Measurements from ENCODE around the gene ARL14.

Gene ARL14

GRCh38 chr3:160648701-160649100 is 28.3 kb upstream of the ARL14 start:
- FAIRE-seq: no peak

GRCh38 chr3:160649596-160649995 is 27.4 kb upstream of the ARL14 start:
- DNase-seq (ENCODE audit: insufficient read length, low spot score) (no peak), FAIRE-seq (no peak)
- TF ChIP-seq TAF1 (IDR thresholded peaks at IDR 0.05; ENCODE audit: low read depth, low read length) (no peak), POLR2AphosphoS5 (IDR thresholded peaks at IDR 0.05; ENCODE audit: low read depth, low read length) (no peak), POLR2A (IDR thresholded peaks at IDR 0.05; ENCODE audit: low read depth, low read length) (no peak), POU2F2 (IDR thresholded peaks at IDR 0.05; ENCODE audit: low read depth, low read length) (no peak), PAX5 (IDR thresholded peaks at IDR 0.05; ENCODE audit: insufficient read depth, low read length, severe bottlenecking) (no peak), SPI1 (IDR thresholded peaks at IDR 0.05; ENCODE audit: low read depth, low read length) (no peak)

More at GRCh38 chr3:160648701-160649100, 28.3 kb upstream of the ARL14 start:
- TF ChIP-seq SPI1 (IDR thresholded peaks at IDR 0.05; ENCODE audit: low read depth, low read length) (no peak), PAX5 (IDR thresholded peaks at IDR 0.05; ENCODE audit: insufficient read depth, low read length, severe bottlenecking) (no peak), POLR2A (IDR thresholded peaks at IDR 0.05; ENCODE audit: low read depth, low read length) (no peak), POLR2AphosphoS5 (IDR thresholded peaks at IDR 0.05; ENCODE audit: low read depth, low read length) (no peak), POU2F2 (IDR thresholded peaks at IDR 0.05; ENCODE audit: low read depth, low read length) (no peak), TAF1 (IDR thresholded peaks at IDR 0.05; ENCODE audit: low read depth, low read length) (no peak)
- DNase-seq (ENCODE audit: insufficient read length, low spot score): no peak

DNA sequence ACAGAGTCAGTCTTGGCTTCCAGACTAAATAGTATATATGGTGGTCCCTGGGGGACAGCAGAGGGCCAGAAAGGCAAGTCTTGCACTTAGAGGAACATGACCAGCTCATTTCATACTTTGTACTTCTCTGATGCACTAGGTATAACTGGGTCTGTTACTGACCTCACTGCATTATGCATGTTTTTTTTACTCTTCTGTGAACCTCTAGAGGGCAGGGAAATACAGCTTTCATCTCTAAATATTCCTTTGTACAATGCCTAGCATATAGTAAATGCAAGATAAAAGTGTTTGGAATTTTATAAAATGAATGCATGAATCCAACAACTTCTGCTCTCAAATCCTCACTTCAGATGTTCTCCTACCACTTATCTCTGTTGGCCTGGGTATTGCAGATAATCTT is 23.4 kb upstream of the ARL14 start:
- no peak for FAIRE-seq
- TF ChIP-seq POLR2A (IDR thresholded peaks at IDR 0.05; ENCODE audit: low read depth, low read length): no peak
- no peak for TF ChIP-seq TAF1 (IDR thresholded peaks at IDR 0.05; ENCODE audit: low read depth, low read length)
- TF ChIP-seq SPI1 (IDR thresholded peaks at IDR 0.05; ENCODE audit: low read depth, low read length): no peak
- no peak for TF ChIP-seq PAX5 (IDR thresholded peaks at IDR 0.05; ENCODE audit: insufficient read depth, low read length, severe bottlenecking)
- no peak for TF ChIP-seq POLR2AphosphoS5 (IDR thresholded peaks at IDR 0.05; ENCODE audit: low read depth, low read length)
- TF ChIP-seq POU2F2 (IDR thresholded peaks at IDR 0.05; ENCODE audit: low read depth, low read length): no peak

GRCh38 chr3:160660902-160661301 is 16.1 kb upstream of the ARL14 start:
- FAIRE-seq (no peak), DNase-seq (ENCODE audit: insufficient read length, low spot score) (no peak)
- TF ChIP-seq SPI1 (IDR thresholded peaks at IDR 0.05; ENCODE audit: low read depth, low read length): no peak
- no peak for TF ChIP-seq TAF1 (IDR thresholded peaks at IDR 0.05; ENCODE audit: low read depth, low read length)
- TF ChIP-seq POLR2AphosphoS5 (IDR thresholded peaks at IDR 0.05; ENCODE audit: low read depth, low read length): no peak
- no peak for TF ChIP-seq POLR2A (IDR thresholded peaks at IDR 0.05; ENCODE audit: low read depth, low read length)
- no peak for TF ChIP-seq PAX5 (IDR thresholded peaks at IDR 0.05; ENCODE audit: insufficient read depth, low read length, severe bottlenecking)
- TF ChIP-seq POU2F2 (IDR thresholded peaks at IDR 0.05; ENCODE audit: low read depth, low read length): no peak

More for the DNA sequence above, 23.4 kb upstream of the ARL14 start:
- no peak for DNase-seq (ENCODE audit: insufficient read length, low spot score)

GRCh38 chr3:160661660-160662059 is 15.3 kb upstream of the ARL14 start:
- no peak for FAIRE-seq
- DNase-seq (ENCODE audit: insufficient read length, low spot score): no peak
- TF ChIP-seq POU2F2 (IDR thresholded peaks at IDR 0.05; ENCODE audit: low read depth, low read length) (no peak), SPI1 (IDR thresholded peaks at IDR 0.05; ENCODE audit: low read depth, low read length) (no peak), POLR2A (IDR thresholded peaks at IDR 0.05; ENCODE audit: low read depth, low read length) (no peak), POLR2AphosphoS5 (IDR thresholded peaks at IDR 0.05; ENCODE audit: low read depth, low read length) (no peak), TAF1 (IDR thresholded peaks at IDR 0.05; ENCODE audit: low read depth, low read length) (no peak), PAX5 (IDR thresholded peaks at IDR 0.05; ENCODE audit: insufficient read depth, low read length, severe bottlenecking) (no peak)

- FAIRE-seq: no peak
- TF ChIP-seq POLR2A (IDR thresholded peaks at IDR 0.05; ENCODE audit: low read depth, low read length) (no peak), POU2F2 (IDR thresholded peaks at IDR 0.05; ENCODE audit: low read depth, low read length) (no peak), SPI1 (IDR thresholded peaks at IDR 0.05; ENCODE audit: low read depth, low read length) (no peak), PAX5 (IDR thresholded peaks at IDR 0.05; ENCODE audit: insufficient read depth, low read length, severe bottlenecking) (no peak), POLR2AphosphoS5 (IDR thresholded peaks at IDR 0.05; ENCODE audit: low read depth, low read length) (no peak), TAF1 (IDR thresholded peaks at IDR 0.05; ENCODE audit: low read depth, low read length) (no peak)
- no peak for DNase-seq (ENCODE audit: insufficient read length, low spot score)
Measured at GRCh38 chr3:160665231-160665630, 11.7 kb upstream of the ARL14 start.

- FAIRE-seq: peak; percentile 43
- DNase-seq (ENCODE audit: insufficient read length, low spot score): no peak
- TF ChIP-seq POLR2AphosphoS5 (IDR thresholded peaks at IDR 0.05; ENCODE audit: low read depth, low read length): peak; percentile 52; the same call in 1 of the 2 replicates
- TF ChIP-seq PAX5 (IDR thresholded peaks at IDR 0.05; ENCODE audit: insufficient read depth, low read length, severe bottlenecking): no peak
- TF ChIP-seq POLR2A (IDR thresholded peaks at IDR 0.05; ENCODE audit: low read depth, low read length): no peak
- TF ChIP-seq TAF1 (IDR thresholded peaks at IDR 0.05; ENCODE audit: low read depth, low read length): no peak
- TF ChIP-seq SPI1 (IDR thresholded peaks at IDR 0.05; ENCODE audit: low read depth, low read length): peak; percentile 54
- TF ChIP-seq POU2F2 (IDR thresholded peaks at IDR 0.05; ENCODE audit: low read depth, low read length): peak; percentile 98
Measured at GRCh38 chr3:160665784-160666526, 11.0 kb upstream of the ARL14 start.

DNA sequence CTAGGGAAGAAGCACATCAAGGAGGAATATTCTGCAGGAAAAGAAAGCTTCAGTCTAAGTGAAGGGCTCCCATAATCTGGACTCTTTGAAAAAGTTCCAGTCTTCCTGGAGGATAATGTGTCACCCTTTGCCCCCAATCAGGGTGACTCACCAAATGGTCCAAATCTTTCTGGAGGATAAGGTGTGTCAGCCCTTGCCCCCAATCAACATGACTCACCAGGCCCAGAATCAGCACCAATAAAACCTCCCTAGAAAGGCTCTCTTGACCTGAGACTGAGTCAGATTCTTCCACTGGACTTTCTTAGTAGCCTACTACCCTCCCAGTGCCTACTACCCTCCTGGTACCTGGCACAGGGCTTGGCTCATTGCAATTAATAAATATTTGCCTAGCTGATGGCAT is 9.5 kb upstream of the ARL14 start:
- DNase-seq (ENCODE audit: insufficient read length, low spot score) (no peak), FAIRE-seq (no peak)
- no peak for TF ChIP-seq POLR2A (IDR thresholded peaks at IDR 0.05; ENCODE audit: low read depth, low read length)
- TF ChIP-seq POU2F2 (IDR thresholded peaks at IDR 0.05; ENCODE audit: low read depth, low read length): no peak
- no peak for TF ChIP-seq POLR2AphosphoS5 (IDR thresholded peaks at IDR 0.05; ENCODE audit: low read depth, low read length)
- no peak for TF ChIP-seq PAX5 (IDR thresholded peaks at IDR 0.05; ENCODE audit: insufficient read depth, low read length, severe bottlenecking)
- no peak for TF ChIP-seq TAF1 (IDR thresholded peaks at IDR 0.05; ENCODE audit: low read depth, low read length)
- no peak for TF ChIP-seq SPI1 (IDR thresholded peaks at IDR 0.05; ENCODE audit: low read depth, low read length)

GRCh38 chr3:160668454-160668853 is 8.5 kb upstream of the ARL14 start:
- FAIRE-seq (no peak), DNase-seq (ENCODE audit: insufficient read length, low spot score) (no peak)
- no peak for TF ChIP-seq POLR2AphosphoS5 (IDR thresholded peaks at IDR 0.05; ENCODE audit: low read depth, low read length)
- TF ChIP-seq POU2F2 (IDR thresholded peaks at IDR 0.05; ENCODE audit: low read depth, low read length): no peak
- TF ChIP-seq PAX5 (IDR thresholded peaks at IDR 0.05; ENCODE audit: insufficient read depth, low read length, severe bottlenecking): no peak
- no peak for TF ChIP-seq TAF1 (IDR thresholded peaks at IDR 0.05; ENCODE audit: low read depth, low read length)
- no peak for TF ChIP-seq POLR2A (IDR thresholded peaks at IDR 0.05; ENCODE audit: low read depth, low read length)
- TF ChIP-seq SPI1 (IDR thresholded peaks at IDR 0.05; ENCODE audit: low read depth, low read length): no peak
